GM23338 (cell line): ENCODE results near the gene HEXD.

Experiments
- EZH2 ChIP-seq: fragments of 200-600 bp; sonication (generic); IDR thresholded peaks from one replicate; pipeline ENCODE4 v1.8.0; 2017; ENCODE audit warnings: antibody characterized with exemption, mild to moderate bottlenecking, low read depth; ENCODE audit not compliant: unreplicated experiment
- JUNB ChIP-seq: IDR thresholded peaks from one replicate; pipeline ENCODE4 v1.6.1; 2016; ENCODE audit warnings: antibody characterized with exemption; ENCODE audit not compliant: unreplicated experiment
- TF ChIP-seq, protein P1 (sequence below): IDR thresholded peaks from one replicate; pipeline ENCODE4 v1.6.1; 2018; ENCODE audit warnings: antibody characterized with exemption; ENCODE audit not compliant: unreplicated experiment
- TF ChIP-seq, protein P2 (sequence below), 2 experiments: fragments of 200-600 bp in 1 of 2; sonication (generic) in 1 of 2; conservative IDR thresholded peaks; 2 replicates each; pipeline versions ENCODE4 v1.5.1 to v1.6.1; 2016 to 2017; ENCODE audit warnings: antibody characterized with exemption in 2 of 2, low read depth in 2 of 2, mild to moderate bottlenecking in 2 of 2, moderate library complexity in 1 of 2

DNA sequence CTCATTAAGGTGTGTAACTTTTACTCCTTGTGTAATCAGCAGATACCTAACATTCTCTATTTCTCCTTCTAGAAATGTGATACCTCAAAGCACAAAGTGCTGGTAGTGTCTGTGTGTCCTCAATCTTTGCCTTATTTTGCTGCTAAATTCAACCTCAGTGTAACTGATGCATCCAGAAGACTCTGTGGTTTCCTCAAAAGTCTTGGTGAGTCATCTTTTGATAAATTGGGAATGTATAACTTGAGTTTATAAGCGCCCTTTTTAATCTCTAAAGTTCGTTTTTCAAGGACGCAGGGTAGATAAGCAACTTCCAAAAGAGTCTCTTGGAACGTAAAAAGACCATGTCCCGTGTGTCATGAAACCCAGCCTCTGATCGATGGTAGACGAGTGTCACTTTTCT lies 50.5 kb downstream of the HEXD start:
- TF ChIP-seq EZH2, result no peak
- TF ChIP-seq JUNB, result no peak
- TF ChIP-seq, protein P1, sequence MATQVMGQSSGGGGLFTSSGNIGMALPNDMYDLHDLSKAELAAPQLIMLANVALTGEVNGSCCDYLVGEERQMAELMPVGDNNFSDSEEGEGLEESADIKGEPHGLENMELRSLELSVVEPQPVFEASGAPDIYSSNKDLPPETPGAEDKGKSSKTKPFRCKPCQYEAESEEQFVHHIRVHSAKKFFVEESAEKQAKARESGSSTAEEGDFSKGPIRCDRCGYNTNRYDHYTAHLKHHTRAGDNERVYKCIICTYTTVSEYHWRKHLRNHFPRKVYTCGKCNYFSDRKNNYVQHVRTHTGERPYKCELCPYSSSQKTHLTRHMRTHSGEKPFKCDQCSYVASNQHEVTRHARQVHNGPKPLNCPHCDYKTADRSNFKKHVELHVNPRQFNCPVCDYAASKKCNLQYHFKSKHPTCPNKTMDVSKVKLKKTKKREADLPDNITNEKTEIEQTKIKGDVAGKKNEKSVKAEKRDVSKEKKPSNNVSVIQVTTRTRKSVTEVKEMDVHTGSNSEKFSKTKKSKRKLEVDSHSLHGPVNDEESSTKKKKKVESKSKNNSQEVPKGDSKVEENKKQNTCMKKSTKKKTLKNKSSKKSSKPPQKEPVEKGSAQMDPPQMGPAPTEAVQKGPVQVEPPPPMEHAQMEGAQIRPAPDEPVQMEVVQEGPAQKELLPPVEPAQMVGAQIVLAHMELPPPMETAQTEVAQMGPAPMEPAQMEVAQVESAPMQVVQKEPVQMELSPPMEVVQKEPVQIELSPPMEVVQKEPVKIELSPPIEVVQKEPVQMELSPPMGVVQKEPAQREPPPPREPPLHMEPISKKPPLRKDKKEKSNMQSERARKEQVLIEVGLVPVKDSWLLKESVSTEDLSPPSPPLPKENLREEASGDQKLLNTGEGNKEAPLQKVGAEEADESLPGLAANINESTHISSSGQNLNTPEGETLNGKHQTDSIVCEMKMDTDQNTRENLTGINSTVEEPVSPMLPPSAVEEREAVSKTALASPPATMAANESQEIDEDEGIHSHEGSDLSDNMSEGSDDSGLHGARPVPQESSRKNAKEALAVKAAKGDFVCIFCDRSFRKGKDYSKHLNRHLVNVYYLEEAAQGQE, result no peak
- TF ChIP-seq, protein P2, sequence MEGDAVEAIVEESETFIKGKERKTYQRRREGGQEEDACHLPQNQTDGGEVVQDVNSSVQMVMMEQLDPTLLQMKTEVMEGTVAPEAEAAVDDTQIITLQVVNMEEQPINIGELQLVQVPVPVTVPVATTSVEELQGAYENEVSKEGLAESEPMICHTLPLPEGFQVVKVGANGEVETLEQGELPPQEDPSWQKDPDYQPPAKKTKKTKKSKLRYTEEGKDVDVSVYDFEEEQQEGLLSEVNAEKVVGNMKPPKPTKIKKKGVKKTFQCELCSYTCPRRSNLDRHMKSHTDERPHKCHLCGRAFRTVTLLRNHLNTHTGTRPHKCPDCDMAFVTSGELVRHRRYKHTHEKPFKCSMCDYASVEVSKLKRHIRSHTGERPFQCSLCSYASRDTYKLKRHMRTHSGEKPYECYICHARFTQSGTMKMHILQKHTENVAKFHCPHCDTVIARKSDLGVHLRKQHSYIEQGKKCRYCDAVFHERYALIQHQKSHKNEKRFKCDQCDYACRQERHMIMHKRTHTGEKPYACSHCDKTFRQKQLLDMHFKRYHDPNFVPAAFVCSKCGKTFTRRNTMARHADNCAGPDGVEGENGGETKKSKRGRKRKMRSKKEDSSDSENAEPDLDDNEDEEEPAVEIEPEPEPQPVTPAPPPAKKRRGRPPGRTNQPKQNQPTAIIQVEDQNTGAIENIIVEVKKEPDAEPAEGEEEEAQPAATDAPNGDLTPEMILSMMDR (conservative IDR thresholded peaks at IDR 0.05; ENCODE audit: low read depth in 2 of 2), result no peak
